K562 (cell line): ENCODE results near the gene ZMAT3. TPM values are rescaled to one million over a fixed set of nuclear protein-coding genes. Genes with fewer than 3 reads are reported as not detected.

Experiments used
- ATAC-seq: fragments of 200-7000 bp; cut with Tn5 transposase; 3 replicates; pipeline ENCODE4 v1.9.1; 2020; ENCODE audit warnings: moderate library complexity
- BruUV-seq: library from RNA; stranded (reverse); fragments of 400-500 nt; replicated peaks from 2 replicates; lab custom pipeline; 2021; lab: Mats Ljungman, UMichigan
- CTCF ChIA-PET: fragments of 300-600 bp; formaldehyde crosslinking; extraction: SDS; loops from one replicate; lab custom pipeline; 2021; ENCODE audit warnings: low intra/inter-chr PET ratio; lab: Yijun Ruan, JAX
- POLR2A ChIA-PET: fragments of 300-600, 350-650 bp; sonication (Branson Sonifier 250); formaldehyde crosslinking; extraction: SDS; loops from one replicate; lab custom pipeline; 2021; ENCODE audit warnings: antibody characterized with exemption, inconsistent platforms; lab: Yijun Ruan, JAX
- DNase-seq, 4 experiments: peaks; one replicate each; pipeline versions ENCODE4 v3.0.0 to v3.0.0-alpha.2; 2011 to 2018; ENCODE audit warnings: low spot score in 3 of 4, mixed read lengths in 3 of 4; ENCODE audit errors: extremely low read depth in 1 of 4
- FAIRE-seq: peaks from 2 replicates; lab custom pipeline; 2011; peaks lifted over from hg19 to GRCh38; lab: Jason Lieb, UNC
- H2AFZ ChIP-seq: 2 replicates; pipeline ENCODE4 v1.6.0; 2011; ENCODE audit warnings: low read depth, low read length, control low read depth, inconsistent platforms
- H3K27ac ChIP-seq: fragments of 200-600 bp; 3 replicates; pipeline ENCODE4 v1.8.0; 2011; ENCODE audit warnings: low read depth, mild to moderate bottlenecking, control low read depth, inconsistent platforms, low read length, moderate library complexity, mixed read lengths; ENCODE audit errors: extremely low read depth
- H3K27me3 ChIP-seq, 2 experiments: fragments of 300-600 bp in 1 of 2; 2 replicates in 1 of 2; 3 replicates in 1 of 2; pipeline versions ENCODE4 v1.6.0 to v1.8.0; 2011; ENCODE audit warnings: inconsistent platforms in 2 of 2, low read length in 2 of 2, mild to moderate bottlenecking in 1 of 2, mixed read lengths in 1 of 2, moderate library complexity in 1 of 2; ENCODE audit not compliant: control insufficient read depth in 2 of 2, insufficient read depth in 2 of 2
- H3K36me3 ChIP-seq: fragments of 300-600 bp; 3 replicates; pipeline ENCODE4 v1.8.0; 2011; ENCODE audit warnings: mild to moderate bottlenecking, low read length, inconsistent platforms; ENCODE audit not compliant: control insufficient read depth, insufficient read depth
- H3K4me1 ChIP-seq, 2 experiments: fragments of 200-600 bp in 1 of 2; replicated peaks in 1 of 2; 2 replicates in 1 of 2; 3 replicates in 1 of 2; pipeline versions ENCODE4 v1.5.1 to v1.8.0; 2011; ENCODE audit warnings: inconsistent platforms in 2 of 2, low read length in 2 of 2, mild to moderate bottlenecking in 1 of 2, mixed read lengths in 1 of 2, moderate library complexity in 1 of 2; ENCODE audit not compliant: control insufficient read depth in 2 of 2, insufficient read depth in 2 of 2
- H3K4me2 ChIP-seq: 2 replicates; pipeline ENCODE4 v1.6.1; 2011; ENCODE audit warnings: low read length, control low read depth, inconsistent platforms, mixed read lengths; ENCODE audit not compliant: insufficient read depth
- H3K4me3 ChIP-seq: fragments of 200-600 bp; sonication (generic), shearing (Covaris generic); 2 replicates; pipeline ENCODE4 v1.5.1; 2016; ENCODE audit warnings: control low read depth, inconsistent platforms
- H3K79me2 ChIP-seq: fragments of 200-600 bp; 3 replicates; pipeline ENCODE4 v1.8.0; 2011; ENCODE audit warnings: low read length, inconsistent platforms; ENCODE audit not compliant: control insufficient read depth, insufficient read depth
- H3K9ac ChIP-seq, 2 experiments: 2 replicates each; pipeline versions ENCODE4 v1.6.0 to v1.6.1; 2011; ENCODE audit warnings: low read depth in 2 of 2, low read length in 2 of 2, control low read depth in 1 of 2, inconsistent platforms in 1 of 2, mild to moderate bottlenecking in 1 of 2, mixed read lengths in 1 of 2; ENCODE audit not compliant: insufficient read depth in 1 of 2
- H3K9me1 ChIP-seq: one replicate; pipeline ENCODE4 v1.6.0; 2011; ENCODE audit warnings: inconsistent platforms, mild to moderate bottlenecking, low read length, moderate library complexity; ENCODE audit not compliant: control insufficient read depth, insufficient read depth
- H3K9me3 ChIP-seq: replicated peaks from 2 replicates; pipeline ENCODE4 v1.5.1; 2011; ENCODE audit warnings: low read depth, low read length, inconsistent platforms; ENCODE audit not compliant: control insufficient read depth, insufficient read depth
- H4K20me1 ChIP-seq: replicated peaks from 2 replicates; pipeline ENCODE4 v1.6.1; 2011; ENCODE audit warnings: low read length, inconsistent platforms, mixed read lengths; ENCODE audit not compliant: control insufficient read depth, insufficient read depth
- MYBL2 ChIP-seq, 2 experiments: fragments of 450-650 bp in 1 of 2; sonication (generic) in 1 of 2; formaldehyde crosslinking in 1 of 2; IDR thresholded peaks; 2 replicates each; pipeline versions ENCODE4 v1.6.1 to v1.8.1; 2017 to 2022; ENCODE audit warnings: borderline replicate concordance in 1 of 2, inconsistent platforms in 1 of 2, low read depth in 1 of 2, mild to moderate bottlenecking in 1 of 2, missing genetic modification reagents in 1 of 2, moderate library complexity in 1 of 2
- PHTF2 ChIP-seq: fragments of 250-450 bp; sonication (Bioruptor Pico); IDR thresholded peaks from 2 replicates; pipeline ENCODE4 v1.5.0; 2021; ENCODE audit warnings: mild to moderate bottlenecking
- POU5F1 ChIP-seq: fragments of 150-350 bp; IDR thresholded peaks from 2 replicates; pipeline ENCODE4 v1.6.1; 2014; ENCODE audit warnings: borderline replicate concordance, low read length, low read depth, mild to moderate bottlenecking; ENCODE audit not compliant: partially characterized antibody
- RNF219 ChIP-seq: fragments of 250-450 bp; sonication (Bioruptor Pico); IDR thresholded peaks from 2 replicates; pipeline ENCODE4 v1.5.0; 2022; ENCODE audit warnings: mild to moderate bottlenecking
- SIX5 ChIP-seq, 2 experiments: IDR thresholded peaks; 2 replicates each; pipeline ENCODE4 v1.6.1; 2011; ENCODE audit warnings: low read length in 2 of 2, borderline replicate concordance in 1 of 2, low read depth in 1 of 2, mild to moderate bottlenecking in 1 of 2, moderate library complexity in 1 of 2; ENCODE audit not compliant: insufficient read depth in 1 of 2
- THRAP3 ChIP-seq: fragments of 450-650 bp; IDR thresholded peaks from 2 replicates; pipeline ENCODE4 v1.6.1; 2016; ENCODE audit warnings: mild to moderate bottlenecking, inconsistent platforms, borderline replicate concordance
- ZFPM2 ChIP-seq: fragments of 250-450 bp; sonication (Bioruptor Pico); IDR thresholded peaks from 2 replicates; pipeline ENCODE4 v1.5.1; 2022; ENCODE audit warnings: mild to moderate bottlenecking
- ZNF766 ChIP-seq: fragments of 200-800 bp; sonication (Bioruptor generic); conservative IDR thresholded peaks from 2 replicates; pipeline ENCODE4 v1.6.1; 2016; ENCODE audit warnings: missing genetic modification characterization, missing compliant biosample characterization
- WGBS: fragments of 100-300 bp; shearing (Covaris generic); methylation state at CpG from one replicate; pipeline ENCODE4 v1.1.6; 2016; ENCODE audit warnings: low coverage, mixed read lengths; ENCODE audit not compliant: insufficient coverage; ENCODE audit errors: missing lambda C conversion rate; 5-methylcytosine and 5-hydroxymethylcytosine counted together
- in situ Hi-C: fragments of 300-500 bp; cut with MboI; formaldehyde crosslinking; loops from 4 replicates; pipeline ENCODE4 v1.15.0; 2018; ENCODE audit warnings: inconsistent platforms, mixed read lengths
- intact Hi-C: fragments of 100-400 bp; cut with micrococcal nuclease; formaldehyde crosslinking; loops from 2 replicates; pipeline ENCODE4 v1.14.2; 2022
- polyA plus RNA-seq, 8 experiments: library from polyadenylated mRNA; depleted of rRNA in 4 of 8; stranded (reverse) in 5 of 8; unstranded in 3 of 8; fragments of >200 nt; fragmentation: Nextera tagmentation in 2 of 8; fragmentation: Illumina TruSeq in 1 of 8; extraction: Ambion mirVana in 2 of 8; extraction: Trizol in 1 of 8; gene quantifications; 2 replicates each; pipeline versions ENCODE4 v1.2.1 to v1.2.3, GENCODE V29; 2011 to 2014; ENCODE audit warnings: inconsistent platforms in 1 of 8, missing spikeins in 1 of 8
- small RNA-seq: library from RNA; depleted of rRNA; stranded (forward); fragments of <200 nt; gene quantifications from one replicate; pipeline ENCODE3, GENCODE V24; 2014
- total RNA-seq, 7 experiments: library from RNA; depleted of rRNA in 6 of 7; stranded (reverse); fragments of >200 nt in 6 of 7; fragmentation: Illumina TruSeq in 2 of 7; extraction: Trizol in 2 of 7; gene quantifications; 2 replicates each; pipeline versions ENCODE4 v1.2.1 to v1.2.3, GENCODE V29; 2011 to 2021; ENCODE audit warnings: low replicate concordance in 1 of 7

The ZMAT3 gene
- total and polyA plus RNA-seq, 9 of the 15 experiments (the other 6 are each of a cell fraction or from before 2014, with no cell fraction given) = 0.87 to 5.1 (median 3.9) TPM

GRCh38 chr3:178969004-178969700 is 102.5 kb downstream of the ZMAT3 start:
- intact Hi-C loops = loop anchor here (5.0 kb wide), 1 partner anchor 353 kb away; the partner anchor contains the start of gene ZNF639
- H3K9me1 ChIP-seq = no peaks in the 10 kb centered on the region
- CTCF ChIA-PET = no interaction called here
- TF ChIP-seq PHTF2 (CRISPR knock-in tag) = no peak
- no peak for TF ChIP-seq ZFPM2 (CRISPR knock-in tag)
- no peak for TF ChIP-seq THRAP3
- TF ChIP-seq RNF219 = no peak
- TF ChIP-seq MYBL2 (IDR thresholded peaks at IDR 0.05; ENCODE audit: low read depth) = no peak
- TF ChIP-seq MYBL2 (CRISPR knock-in tag; IDR thresholded peaks at IDR 0.05; ENCODE audit: borderline replicate concordance) = no peak
- TF ChIP-seq POU5F1 = no peak
- no peak for TF ChIP-seq ZNF766 (CRISPR knock-in tag)
- TF ChIP-seq SIX5 (IDR thresholded peaks at IDR 0.05; ENCODE audit: borderline replicate concordance in 1 of 2, insufficient read depth in 1 of 2, low read depth in 1 of 2, low read length in 2 of 2) = no peak
- TF ChIP-seq, all 486 proteins: peak for 0
- WGBS = 1% methylated on average over 5 of the region's 5 CpGs
- ATAC-seq (no peak), FAIRE-seq (no peak), DNase-seq (no peak)
- no peak overlapping the region for H3K4me3 ChIP-seq
- no peaks in the 10 kb centered on the region for H3K27me3 ChIP-seq
- H2AFZ ChIP-seq = no peak overlapping the region
- H3K4me2 ChIP-seq = no peak overlapping the region
- in situ Hi-C loops = loop anchor here (25.0 kb wide), 1 partner anchor 532 kb away; no protein-coding TSS in a partner anchor
- H3K9me3 ChIP-seq = no peaks in the 10 kb centered on the region
- no TSS peak for BruUV-seq
- no peak overlapping the region for H3K27ac ChIP-seq
- H4K20me1 ChIP-seq = no peaks in the 10 kb centered on the region
- H3K9ac ChIP-seq = no peak overlapping the region
- H3K79me2 ChIP-seq = no peaks in the 10 kb centered on the region
- H3K36me3 ChIP-seq = no peaks in the 10 kb centered on the region
- H3K4me1 ChIP-seq = no peaks in the 10 kb centered on the region; a peak in 1 of 5 replicates
- POLR2A ChIA-PET = no interaction called here

Small RNA genes within 50 kb of the gene (small RNA-seq; reads per million reads assigned to genes)
- gene RF00019 = not detected

Other genes starting within 250 kb of the ZMAT3 start
- gene PIK3CA, start 76.5 kb upstream of the ZMAT3 start, total RNA-seq (2014; rRNA removed) = 8.5 and 10.3 TPM in 2 replicates
- 19.4 and 24.5 TPM in 2 replicates for gene PIK3CA, start 76.5 kb upstream of the ZMAT3 start, total RNA-seq (2014; rRNA removed; fragmentation: Illumina TruSeq; extraction: Trizol)
- gene PIK3CA, start 76.5 kb upstream of the ZMAT3 start, total RNA-seq (2015; rRNA removed; fragmentation: Illumina TruSeq; extraction: Trizol) = 14.6 and 14.7 TPM in 2 replicates
- 15.5 and 17.2 TPM in 2 replicates for gene PIK3CA, start 76.5 kb upstream of the ZMAT3 start, total RNA-seq (2021)
- gene PIK3CA, start 76.5 kb upstream of the ZMAT3 start, polyA plus RNA-seq (2011; rRNA removed) = 12.0 and 17.9 TPM in 2 replicates
- 10.8 and 11.7 TPM in 2 replicates for gene PIK3CA, start 76.5 kb upstream of the ZMAT3 start, polyA plus RNA-seq (2014; fragmentation: Illumina TruSeq; extraction: Trizol)
- gene PIK3CA, start 76.5 kb upstream of the ZMAT3 start, polyA plus RNA-seq (2014; fragmentation: Nextera tagmentation; extraction: Ambion mirVana) = 1 to 10 TPM; 3.8 to 4.8 TPM
- 5.6 and 7.7 TPM in 2 replicates for gene PIK3CA, start 76.5 kb upstream of the ZMAT3 start, polyA plus RNA-seq (2014; rRNA removed)
- gene KCNMB3, start 179.3 kb upstream of the ZMAT3 start, total RNA-seq (2014; rRNA removed) = 8.7 and 12.3 TPM in 2 replicates
- gene KCNMB3, start 179.3 kb upstream of the ZMAT3 start, total RNA-seq (2014; rRNA removed; fragmentation: Illumina TruSeq; extraction: Trizol) = 15.3 and 16.5 TPM in 2 replicates
- gene KCNMB3, start 179.3 kb upstream of the ZMAT3 start, total RNA-seq (2015; rRNA removed; fragmentation: Illumina TruSeq; extraction: Trizol) = 13.7 and 13.8 TPM in 2 replicates
- gene KCNMB3, start 179.3 kb upstream of the ZMAT3 start, total RNA-seq (2021) = 9.9 and 14.3 TPM in 2 replicates
- 18.6 and 21.1 TPM in 2 replicates for gene KCNMB3, start 179.3 kb upstream of the ZMAT3 start, polyA plus RNA-seq (2011; rRNA removed)
- 17.6 and 20.4 TPM in 2 replicates for gene KCNMB3, start 179.3 kb upstream of the ZMAT3 start, polyA plus RNA-seq (2014; fragmentation: Illumina TruSeq; extraction: Trizol)
- 1 to 10 TPM; 7.0 to 7.8 TPM for gene KCNMB3, start 179.3 kb upstream of the ZMAT3 start, polyA plus RNA-seq (2014; fragmentation: Nextera tagmentation; extraction: Ambion mirVana)
- gene KCNMB3, start 179.3 kb upstream of the ZMAT3 start, polyA plus RNA-seq (2014; rRNA removed) = 13.0 and 19.8 TPM in 2 replicates